GM18511 (cell line): ENCODE measurements around the gene GMDS.

Experiments
- ATAC-seq: cut with Tn5 transposase; IDR thresholded peaks from one replicate; pipeline ENCODE4 v1.9.1; 2021; ENCODE audit warnings: mild to moderate bottlenecking, moderate library complexity; ENCODE audit not compliant: unreplicated experiment

GMDS gene

GRCh38 chr6:2007165-2007564 lies 238.2 kb downstream of the GMDS start:
- ATAC-seq: no peak

DNA sequence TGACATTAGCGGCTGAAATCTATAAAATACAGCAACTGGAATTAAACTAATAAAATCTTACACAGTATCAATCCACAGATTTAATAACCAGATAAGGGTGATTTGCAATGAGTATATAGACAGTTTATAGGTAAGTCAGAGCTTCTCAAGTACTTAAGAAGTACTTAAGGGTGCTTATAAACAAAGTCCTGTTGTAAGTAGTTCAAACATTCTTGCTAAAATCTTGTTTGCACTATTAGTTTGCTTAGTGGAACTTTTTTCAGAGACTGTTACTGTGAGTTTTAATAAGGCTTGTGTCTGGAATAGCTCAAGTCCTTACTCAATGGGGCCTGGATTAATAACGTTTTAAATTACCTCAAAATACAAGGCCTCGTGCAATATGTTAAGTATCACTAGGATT lies 240.5 kb downstream of the GMDS start:
- ATAC-seq: no peak

DNA sequence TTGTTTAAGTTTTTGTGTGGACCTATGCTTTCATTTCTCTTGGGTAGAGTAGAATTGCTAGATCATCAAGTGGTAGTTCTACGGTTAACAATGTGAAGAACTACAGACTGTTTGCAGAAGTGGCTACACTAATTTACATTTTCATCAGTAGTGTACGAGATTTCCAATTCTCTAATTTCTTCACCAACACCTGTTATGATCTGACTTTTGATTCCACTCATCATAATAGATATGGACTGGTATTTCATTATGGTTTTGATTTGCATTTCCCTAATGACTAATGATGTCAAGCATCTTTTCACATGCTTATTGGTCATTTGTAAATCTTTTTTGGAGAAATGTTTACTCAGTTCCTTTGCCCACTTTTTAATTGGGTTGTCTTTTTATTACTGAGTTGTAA lies 244.4 kb downstream of the GMDS start:
- ATAC-seq: no peak

- ATAC-seq: no peak
Measured at GRCh38 chr6:1997702-1998101, 247.7 kb downstream of the GMDS start.

GRCh38 chr6:1995636-1996035 lies 249.8 kb downstream of the GMDS start:
- no peak for ATAC-seq

DNA sequence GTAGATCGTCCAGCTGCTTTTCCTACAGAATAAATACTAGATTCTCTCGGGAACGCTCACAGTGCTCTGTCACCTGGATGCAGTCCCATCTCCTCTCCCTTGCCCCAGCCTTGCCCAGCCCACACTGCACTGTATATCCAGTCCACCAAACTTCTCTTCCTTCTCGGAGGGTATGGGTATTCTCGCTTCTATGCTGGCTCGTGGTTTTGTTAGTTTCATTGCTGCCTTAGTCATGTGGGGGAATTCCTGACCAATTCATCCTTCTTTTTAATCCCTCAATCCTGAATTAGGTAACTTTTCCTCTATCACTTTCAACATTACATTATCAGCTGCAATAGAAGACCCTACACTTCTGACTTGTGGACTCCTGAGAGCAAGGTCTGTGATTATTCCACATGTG lies 252.4 kb downstream of the GMDS start:
- ATAC-seq: no peak

DNA sequence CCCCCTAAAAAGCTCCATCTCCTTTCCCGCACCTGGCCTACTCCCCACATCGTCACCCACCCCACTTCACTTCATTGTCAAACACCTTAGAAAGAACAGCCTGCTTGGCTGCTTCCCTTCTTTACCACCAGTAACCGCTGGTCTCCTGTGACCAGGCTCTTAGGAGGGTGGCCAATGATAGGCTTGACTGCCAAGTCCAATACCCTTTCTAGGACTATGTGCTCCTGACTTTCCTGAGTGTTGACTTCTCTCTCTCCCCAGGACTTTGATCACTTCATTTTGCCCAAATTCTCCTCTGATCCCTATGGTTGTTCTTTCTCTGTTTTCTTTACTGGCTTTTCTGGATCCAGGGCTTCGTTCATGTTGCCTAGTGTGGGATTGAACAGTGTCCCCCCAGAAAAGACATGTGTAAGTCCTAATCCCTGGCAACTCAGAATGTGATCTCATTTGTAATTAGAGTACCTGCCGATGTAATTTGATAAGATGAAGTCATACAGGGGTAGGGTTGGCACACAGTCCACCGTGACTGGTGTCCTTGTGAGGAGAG lies 254.0 kb downstream of the GMDS start:
- ATAC-seq: no peak

DNA sequence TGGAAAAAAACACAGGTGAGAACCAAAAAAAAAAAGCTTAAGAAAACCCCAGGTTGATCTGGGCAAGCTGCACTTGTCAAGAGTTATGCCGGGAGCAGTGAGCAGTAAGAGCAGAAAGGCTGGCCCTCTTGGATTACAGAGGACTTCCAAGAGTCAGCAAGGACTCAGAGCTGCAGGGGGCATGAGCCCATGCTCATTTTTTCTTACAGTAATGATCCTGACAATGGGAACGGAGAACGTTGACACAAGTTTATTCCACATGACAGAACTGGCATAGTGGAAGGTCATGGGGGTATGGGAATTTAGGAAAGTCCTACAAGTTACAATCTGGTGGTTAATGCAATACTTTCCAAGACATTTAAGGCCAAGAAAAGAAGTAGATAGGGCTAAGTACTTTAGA lies 256.6 kb downstream of the GMDS start:
- ATAC-seq: no peak

GRCh38 chr6:1987640-1988039 lies 257.8 kb downstream of the GMDS start:
- ATAC-seq: no peak

DNA sequence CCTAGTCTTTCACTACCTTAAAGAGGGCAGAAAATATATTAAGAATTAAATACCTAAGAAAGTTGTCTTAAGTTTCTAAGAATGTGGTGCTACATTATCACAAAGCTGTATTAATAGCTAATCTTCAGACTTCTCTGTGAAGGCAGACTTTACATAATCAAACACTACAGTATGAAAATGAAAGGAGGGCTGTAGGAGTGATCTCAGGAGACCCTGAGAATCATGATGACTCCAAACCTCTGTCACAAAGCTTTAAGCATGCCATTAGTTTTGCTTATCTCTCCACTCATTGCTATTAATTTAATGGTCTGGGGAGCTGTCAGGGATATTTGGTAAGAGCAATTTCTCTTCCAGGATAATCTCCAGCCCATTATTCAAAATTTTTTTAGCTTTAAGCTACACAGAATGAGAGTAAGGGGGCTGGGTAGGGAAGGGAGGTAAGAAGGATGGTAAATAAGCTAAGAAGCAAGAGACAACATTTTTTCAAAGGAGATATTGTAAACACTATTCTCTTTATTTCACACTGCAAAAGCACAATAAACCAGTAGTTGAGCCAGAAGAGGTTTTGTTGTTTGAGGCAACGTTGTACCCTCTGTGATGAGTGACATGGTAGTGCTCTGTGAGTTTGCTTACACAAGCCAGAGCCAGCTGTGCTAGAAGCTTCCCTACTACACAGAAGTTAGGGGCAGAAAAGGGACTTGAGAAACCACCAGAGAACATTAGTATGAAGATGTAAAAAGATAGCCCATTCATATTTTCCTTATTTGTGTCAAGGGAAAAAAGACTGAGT lies 258.8 kb downstream of the GMDS start:
- ATAC-seq: no peak

- no peak for ATAC-seq
Measured at GRCh38 chr6:1984346-1984994, 260.9 kb downstream of the GMDS start.

DNA sequence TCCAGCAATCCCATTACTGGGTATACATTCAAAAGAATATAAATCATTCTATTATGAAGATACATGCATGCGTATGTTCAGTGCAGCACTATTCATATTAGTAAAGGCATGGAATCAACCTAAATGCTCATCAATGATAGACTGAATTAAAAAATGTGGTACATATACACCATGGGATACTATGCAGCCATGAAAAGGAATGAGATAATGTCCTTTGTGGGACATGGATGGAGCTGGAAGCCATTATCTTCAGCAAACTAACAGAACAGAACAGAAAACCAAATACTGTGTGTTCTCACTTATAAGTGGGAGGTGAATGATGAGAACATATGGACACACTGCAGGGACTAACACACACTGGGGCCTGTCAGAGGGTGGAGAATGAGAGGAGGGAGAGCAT lies 261.6 kb downstream of the GMDS start:
- no peak for ATAC-seq

- no peak for ATAC-seq
Measured at GRCh38 chr6:1972962-1973361, 272.4 kb downstream of the GMDS start.

- ATAC-seq: no peak
Measured at GRCh38 chr6:1971612-1972011, 273.8 kb downstream of the GMDS start.

DNA sequence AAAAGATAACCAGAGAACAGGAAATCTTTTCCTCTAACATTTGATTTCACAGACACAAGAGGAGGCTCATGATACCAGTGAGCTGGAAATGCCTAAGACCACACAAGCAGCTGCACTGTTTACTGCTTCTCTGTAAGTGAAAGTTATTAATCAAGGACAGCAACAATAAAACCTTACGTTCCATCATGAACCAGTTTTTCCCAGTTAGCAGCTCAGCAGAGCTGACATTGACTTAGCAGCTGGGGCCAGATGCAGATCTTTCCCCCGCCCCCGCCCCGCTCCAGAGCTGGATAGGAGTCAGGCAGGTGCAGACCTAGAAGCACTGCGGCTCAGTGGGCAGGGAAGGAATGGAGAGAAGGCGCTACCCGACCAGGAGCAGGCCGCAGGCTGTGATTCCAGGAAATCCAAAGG lies 275.2 kb downstream of the GMDS start:
- ATAC-seq: no peak

DNA sequence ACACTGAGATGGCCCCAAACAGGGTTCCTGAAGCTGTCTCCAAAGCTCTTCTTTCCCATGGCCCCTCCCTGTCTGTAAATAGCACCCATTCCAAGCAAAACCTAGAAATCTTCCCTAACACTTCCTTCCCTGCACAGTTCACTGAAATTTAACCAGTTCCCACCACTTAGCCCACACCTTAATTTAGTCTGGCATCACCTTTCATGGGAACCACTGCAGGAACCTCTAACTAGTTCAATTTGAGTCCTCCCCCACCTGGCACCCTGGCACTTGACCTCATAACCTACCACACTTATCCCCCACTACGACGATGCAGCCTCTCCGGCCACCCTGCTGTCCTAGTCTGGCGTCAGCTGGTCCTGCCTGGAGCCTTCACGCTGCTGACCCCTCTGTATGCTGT lies 278.7 kb downstream of the GMDS start:
- no peak for ATAC-seq

DNA sequence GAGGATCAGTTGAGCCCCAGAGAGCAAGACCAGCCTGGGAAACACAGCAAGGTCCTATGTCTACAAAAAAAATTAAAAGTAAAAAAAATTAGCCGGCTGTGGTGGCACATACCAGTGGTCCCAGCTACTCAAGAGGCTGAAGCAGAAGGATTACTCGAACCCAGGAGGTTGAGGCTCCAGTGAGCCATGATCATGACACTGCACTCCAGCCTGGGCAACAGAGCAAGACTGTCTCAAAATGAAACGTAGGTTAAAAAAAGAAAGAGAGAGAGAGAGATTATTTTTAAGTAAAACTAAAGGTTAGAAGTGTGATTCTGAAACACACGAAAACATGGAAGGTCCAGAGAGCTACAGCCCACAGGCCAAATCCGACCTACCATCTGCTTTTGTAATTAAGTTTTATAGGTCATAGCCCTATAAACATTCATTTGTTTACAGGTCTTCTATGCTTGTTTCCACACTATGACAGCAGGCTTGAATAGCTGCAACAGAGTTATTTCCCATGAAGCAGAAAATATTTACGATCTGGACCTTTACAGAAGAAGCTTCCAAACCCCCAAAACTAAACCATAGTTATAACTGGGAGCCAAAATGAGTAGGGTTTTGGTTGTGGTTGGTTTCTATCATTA lies 279.7 kb downstream of the GMDS start:
- no peak for ATAC-seq

GRCh38 chr6:1963596-1963995 lies 281.8 kb downstream of the GMDS start:
- ATAC-seq: no peak

GRCh38 chr6:1962201-1962600 lies 283.2 kb downstream of the GMDS start:
- no peak for ATAC-seq

DNA sequence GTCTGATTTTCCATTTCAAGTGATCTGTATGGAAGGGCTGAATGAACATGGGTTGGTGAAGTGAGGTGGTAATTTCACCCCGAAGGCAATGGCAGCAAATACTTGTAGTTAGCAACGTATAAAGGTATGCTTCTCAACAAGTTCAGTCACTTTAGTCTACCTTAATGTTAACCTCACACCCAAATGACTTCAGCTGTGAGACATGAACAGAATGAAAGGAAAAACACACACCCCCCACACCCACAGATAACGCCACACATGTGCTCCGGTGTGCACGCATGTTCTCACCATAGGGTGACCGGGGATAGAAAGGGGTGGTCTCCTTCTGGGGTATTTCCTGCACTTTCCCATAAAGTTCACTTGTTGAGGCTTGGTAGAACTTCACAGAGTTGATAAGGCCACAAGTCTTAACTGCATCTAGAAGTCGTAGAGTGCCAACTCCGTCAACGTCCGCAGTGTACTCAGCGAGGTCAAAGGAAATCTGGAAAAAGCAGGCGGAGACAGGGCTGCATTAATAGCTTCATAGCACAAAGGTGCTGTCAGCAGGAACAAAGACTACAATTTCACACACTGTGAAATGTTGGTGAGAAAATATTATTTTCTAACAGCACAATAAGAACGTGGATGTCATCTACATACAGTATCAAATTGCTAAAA lies 284.8 kb downstream of the GMDS start:
- ATAC-seq: no peak

DNA sequence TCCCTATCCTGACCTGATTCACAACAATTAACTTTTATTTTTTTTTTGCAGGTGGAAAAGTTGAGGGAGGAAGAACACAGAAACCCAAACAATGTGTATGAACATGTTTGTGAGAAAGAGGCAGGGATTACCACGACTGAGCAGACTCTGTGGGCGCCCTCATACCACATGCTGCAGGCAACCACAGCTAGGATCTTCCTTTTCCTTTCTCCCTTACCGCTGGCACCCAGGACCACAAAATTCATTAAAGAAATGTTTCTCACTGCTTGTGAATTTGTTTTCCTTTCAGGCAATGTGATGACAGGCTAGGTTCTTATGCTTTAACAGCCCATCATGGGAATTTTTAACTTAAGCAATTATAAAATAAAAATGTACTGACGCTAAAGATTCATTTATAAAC lies 287.1 kb downstream of the GMDS start:
- no peak for ATAC-seq
